GM21515 (cell line): ENCODE data around the gene SEMA6D.

Experiments used
- ATAC-seq: cut with Tn5 transposase; IDR thresholded peaks from one replicate; pipeline ENCODE4 v1.9.1; 2021; ENCODE audit not compliant: unreplicated experiment

The SEMA6D gene

DNA sequence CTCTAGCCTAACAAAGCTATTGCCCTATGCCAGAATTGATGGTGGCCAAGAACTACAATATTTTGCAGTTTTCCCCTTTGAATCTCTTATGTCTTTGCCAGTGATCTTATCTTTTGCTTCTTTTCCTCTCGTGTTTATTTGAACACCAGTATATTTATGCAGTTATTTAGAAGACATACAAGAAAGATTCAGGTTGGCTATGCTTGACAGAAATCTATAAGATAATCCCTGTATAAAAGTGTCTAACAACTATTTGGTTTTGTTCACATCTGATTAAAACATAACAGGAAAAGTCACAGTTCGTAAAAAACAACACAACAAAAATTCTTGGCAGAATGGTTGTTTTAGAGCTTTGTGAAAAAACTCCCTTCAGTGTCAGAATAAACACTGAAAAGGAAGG is 63.7 kb downstream of the SEMA6D start:
- no peak for ATAC-seq

DNA sequence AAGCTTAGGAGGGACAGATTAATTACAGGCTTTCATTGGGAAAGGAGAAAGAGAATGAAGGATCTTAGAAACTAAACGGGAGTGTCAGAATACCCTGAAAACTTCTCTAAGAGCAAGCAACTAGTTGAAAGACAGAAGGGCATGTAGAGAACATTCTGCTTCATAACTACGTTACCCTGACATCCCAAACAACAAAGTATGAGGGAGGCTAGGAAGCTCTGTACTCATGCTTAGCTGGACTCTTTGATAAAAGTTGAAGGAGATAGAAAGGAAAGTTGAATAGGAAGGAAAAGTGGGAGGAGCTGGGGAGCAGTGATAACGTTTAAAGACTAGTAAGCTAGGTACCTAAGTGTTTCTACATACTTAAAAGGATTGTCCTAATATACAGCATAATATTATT is 64.2 kb downstream of the SEMA6D start:
- ATAC-seq: no peak

DNA sequence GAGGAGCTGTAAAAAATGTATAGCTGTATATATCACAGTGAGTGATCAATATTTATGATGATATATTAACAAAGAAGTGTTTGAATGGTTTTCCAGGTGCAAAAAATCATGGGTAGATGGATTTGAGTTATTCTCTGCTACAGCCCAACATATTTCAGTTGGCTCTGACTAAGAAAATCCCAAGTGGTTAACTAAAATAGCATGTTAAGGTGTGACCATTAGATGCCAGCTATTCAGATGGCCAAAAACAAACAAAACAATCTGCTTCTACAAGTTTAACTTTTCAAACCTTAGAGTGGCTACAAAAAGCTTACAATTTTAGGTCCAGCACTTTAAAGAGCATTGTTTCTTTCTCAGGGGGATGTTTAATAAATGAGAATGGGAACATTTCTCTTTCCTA is 67.5 kb downstream of the SEMA6D start:
- ATAC-seq: no peak

- ATAC-seq: no peak
Observed at GRCh38 chr15:47786371-47786770, 69.1 kb downstream of the SEMA6D start.

GRCh38 chr15:47787875-47788274 is 70.6 kb downstream of the SEMA6D start:
- no peak for ATAC-seq

DNA sequence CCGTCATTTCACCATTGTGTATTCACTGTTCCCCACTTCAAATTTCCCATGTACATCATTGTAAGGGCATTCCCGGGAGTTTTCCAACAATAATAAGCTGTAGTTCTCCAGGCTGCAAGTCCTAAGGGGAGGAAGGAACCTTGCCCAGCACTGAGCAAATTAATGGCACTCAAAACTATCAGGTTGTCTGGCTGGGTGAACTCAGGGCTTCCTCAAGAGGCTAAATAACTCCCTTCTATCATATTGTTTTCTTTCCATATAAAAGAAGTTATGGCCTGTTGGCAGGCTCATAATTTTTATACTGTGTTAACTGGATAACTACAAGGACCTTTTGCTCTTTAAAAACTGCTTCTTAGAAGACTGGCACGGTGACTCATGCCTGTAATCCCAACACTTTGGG is 71.4 kb downstream of the SEMA6D start:
- ATAC-seq: no peak

- no peak for ATAC-seq
Observed at GRCh38 chr15:47791161-47791560, 73.9 kb downstream of the SEMA6D start.

DNA sequence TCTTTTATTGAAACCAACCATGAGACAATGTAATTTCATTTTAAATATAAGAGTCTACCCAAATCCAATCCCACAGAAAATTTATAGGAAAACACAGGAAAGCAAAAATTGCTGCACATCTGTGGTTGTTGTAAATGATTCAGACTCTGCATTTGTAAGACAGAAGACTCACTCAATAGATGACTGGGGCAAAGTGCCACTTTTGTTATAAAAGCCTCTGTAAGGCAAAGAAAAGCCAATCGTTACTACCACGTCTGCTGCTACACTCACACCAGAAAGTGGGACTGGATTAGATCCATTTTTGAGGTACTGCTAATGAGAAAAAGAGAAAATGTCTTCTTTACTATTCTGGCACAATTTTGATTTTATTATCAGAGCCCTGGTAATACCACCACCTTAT is 74.9 kb downstream of the SEMA6D start:
- ATAC-seq: no peak

GRCh38 chr15:47794252-47794914 is 77.1 kb downstream of the SEMA6D start:
- no peak for ATAC-seq

DNA sequence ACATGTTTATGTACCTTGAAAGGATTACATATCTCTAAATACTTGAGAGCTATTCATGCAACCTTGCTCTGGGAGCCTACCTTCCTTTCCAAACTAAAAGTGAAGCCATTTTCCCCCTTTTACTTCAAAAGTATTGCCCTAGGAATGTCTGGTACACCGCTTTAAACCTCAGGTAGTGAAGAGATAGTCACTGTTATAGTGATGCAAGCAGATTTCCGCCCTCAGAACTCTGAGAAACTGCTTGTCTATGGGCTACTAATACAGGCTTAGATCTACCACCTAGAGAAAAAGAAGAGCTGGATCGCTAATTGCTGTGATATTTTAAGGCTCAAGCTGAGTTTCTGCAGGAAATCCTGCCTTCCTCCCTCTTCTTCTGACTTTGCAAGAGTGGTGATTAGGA is 78.6 kb downstream of the SEMA6D start:
- no peak for ATAC-seq

DNA sequence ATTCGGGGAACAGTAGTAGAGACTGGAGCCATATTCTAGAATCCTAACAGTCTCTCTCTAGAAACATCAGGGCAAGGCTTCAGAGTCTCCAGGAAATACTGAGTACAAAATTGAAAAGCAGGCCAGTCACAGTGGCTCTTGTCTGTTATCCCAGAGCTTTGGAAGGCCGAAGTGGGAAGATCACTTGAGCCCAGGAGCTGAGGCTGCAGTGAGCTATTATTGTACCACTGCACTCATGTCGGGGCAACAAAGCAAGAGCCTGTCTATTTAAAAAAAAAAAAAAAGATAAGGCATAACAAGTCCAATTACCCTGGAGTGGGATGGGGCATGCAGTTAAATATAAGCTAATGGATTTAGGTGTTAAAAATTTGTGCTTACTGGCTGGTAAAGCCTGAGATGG is 79.0 kb downstream of the SEMA6D start:
- ATAC-seq: no peak

DNA sequence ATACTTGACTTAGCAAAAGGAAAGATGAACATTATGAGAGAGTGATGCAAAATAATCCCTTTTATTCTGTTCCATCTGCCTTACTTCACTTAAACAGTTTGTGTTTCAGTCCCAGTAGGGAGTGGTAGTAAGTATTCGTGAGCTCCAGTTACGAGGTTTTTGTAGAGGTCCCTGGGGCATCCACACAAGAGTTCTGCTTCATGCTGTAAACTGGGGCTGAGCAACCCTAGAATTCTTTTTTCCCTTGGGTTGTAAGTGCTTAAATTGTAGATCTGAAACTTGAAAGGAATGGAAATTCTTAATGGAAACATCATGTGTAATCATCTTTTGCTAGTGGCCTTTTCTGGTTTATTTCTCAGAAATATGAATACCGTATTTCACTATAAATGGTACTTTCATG is 79.5 kb downstream of the SEMA6D start:
- no peak for ATAC-seq

DNA sequence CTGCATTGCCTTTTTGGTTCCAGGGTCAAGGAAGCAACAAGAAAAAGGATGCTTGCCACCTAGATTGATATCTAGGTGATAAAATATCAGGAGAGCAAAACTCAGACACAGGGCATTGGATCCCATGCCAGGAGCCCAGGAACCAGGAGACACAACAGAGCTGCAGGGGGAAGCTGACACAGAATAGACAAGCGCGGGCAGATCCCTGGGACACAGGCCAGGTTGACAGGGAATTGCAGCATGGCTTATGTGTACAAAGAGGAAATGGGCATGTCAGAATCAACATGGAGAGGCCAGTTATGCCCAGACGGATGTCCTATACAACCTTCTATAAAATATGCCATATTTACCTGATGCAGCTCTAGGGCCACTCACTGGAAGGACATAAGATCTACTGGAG is 84.2 kb downstream of the SEMA6D start:
- no peak for ATAC-seq

GRCh38 chr15:47802216-47802615 is 84.9 kb downstream of the SEMA6D start:
- no peak for ATAC-seq

GRCh38 chr15:47803767-47804166 is 86.5 kb downstream of the SEMA6D start:
- ATAC-seq: no peak

DNA sequence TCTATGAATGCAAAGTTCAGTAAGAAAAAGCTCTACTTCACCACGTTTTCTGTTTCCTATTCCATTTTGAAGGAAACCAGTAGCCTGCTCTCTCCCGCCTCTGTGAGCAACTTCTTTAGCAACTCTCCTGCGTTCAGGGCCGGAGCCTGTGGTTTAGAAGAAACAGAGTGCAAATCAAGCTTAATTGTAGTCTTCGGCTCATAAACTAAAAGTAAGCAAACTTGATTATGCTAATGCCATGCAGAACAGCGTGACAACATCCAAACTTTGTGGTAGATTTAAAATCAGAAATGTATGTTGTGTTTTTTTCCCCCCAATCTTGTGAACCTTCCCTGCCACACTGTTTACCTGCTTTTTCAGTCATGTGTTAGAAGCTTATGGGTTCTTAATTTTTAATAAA is 87.4 kb downstream of the SEMA6D start:
- ATAC-seq: no peak

GRCh38 chr15:47806008-47806407 is 88.7 kb downstream of the SEMA6D start:
- ATAC-seq: no peak

DNA sequence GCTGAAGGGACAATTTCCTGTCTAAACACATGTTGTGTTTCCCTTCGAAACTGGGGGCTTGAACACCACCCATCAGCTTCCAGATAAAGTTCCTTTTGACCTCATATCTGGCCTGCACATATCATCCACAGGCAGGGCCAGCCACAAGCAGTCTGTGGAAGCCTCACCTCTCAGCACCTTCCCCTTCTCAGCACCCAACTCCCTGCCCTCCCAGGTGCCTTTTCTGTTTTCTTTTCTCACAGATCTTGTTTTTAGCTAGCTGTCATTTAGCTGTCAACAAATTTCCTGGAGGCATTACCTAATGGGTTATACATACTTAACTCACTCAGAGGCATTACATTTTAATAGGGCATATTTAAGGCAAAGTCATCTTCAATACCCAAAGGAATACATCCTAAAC is 93.9 kb downstream of the SEMA6D start:
- no peak for ATAC-seq

- peak; percentile 72 for ATAC-seq
Observed at GRCh38 chr15:47812470-47812999, 95.2 kb downstream of the SEMA6D start.

DNA sequence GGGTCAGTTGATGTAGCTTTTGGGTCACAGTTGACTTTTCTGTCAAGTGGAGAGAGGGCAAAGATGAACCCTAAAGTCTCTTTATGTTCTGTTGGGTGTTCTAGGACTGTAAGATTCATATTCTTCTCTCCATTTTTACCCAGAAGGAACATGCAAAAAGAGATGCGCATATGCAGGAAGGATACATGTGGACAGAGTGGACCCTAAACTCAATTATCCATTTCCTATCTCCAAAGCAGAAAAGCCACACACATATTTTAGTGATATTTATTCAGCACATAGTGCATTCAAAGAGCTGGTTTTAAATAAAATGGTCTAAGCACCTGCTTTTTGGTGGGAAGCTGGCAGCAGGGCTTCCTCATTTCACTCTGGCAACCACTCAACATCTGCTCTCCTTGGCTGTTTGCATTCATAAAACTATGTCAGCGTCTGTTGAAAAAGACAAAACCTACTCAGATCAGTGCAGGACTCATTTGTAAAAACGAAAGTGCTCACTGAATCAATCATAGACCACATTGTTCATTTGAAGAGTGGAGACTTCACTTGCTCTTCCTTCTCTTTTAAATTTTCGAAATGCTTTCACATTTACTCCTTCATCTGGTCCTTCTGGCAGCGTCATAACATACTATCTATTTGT is 96.6 kb downstream of the SEMA6D start:
- ATAC-seq: peak; percentile 88

- no peak for ATAC-seq
Observed at GRCh38 chr15:47814620-47815019, 97.3 kb downstream of the SEMA6D start.

DNA sequence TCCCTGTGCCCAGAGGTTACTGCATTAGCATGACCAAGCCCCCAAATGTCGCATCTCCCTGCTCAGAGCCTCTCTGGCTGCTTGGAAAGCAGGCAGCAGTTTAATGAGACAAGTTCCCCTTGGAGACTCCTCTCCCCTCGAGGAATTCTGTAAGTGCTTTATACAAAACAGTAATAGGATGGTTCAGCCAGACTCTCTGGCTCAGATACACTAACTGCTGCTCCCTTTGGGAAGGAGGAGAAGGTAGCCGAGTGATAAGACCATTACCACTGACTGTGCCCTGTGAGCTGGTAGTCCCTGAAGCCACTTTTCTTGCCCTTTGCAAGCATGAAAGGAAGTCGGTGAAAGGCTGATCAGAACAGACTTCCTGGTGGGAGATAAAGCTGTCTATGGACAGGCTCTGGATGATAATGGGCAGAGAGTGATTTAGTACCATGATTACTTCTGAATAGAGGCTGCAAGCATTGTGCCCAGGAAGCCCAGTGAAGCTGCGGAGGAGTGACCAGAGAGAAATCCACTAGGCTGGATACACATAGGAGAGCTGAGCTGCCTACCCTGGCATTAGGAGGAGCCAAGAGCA is 100.8 kb downstream of the SEMA6D start:
- no peak for ATAC-seq
